ENCODE results near the gene TRIM28.

GRCh38 chr19:58586133-58586765, 42.4 kb downstream of the TRIM28 start:
- TF ChIP-seq POLR2AphosphoS5 (IDR thresholded peaks at IDR 0.05) (no peak), CTCF (IDR thresholded peaks at IDR 0.05) (no peak)
